ENCODE results near the gene KCTD2.

DNA sequence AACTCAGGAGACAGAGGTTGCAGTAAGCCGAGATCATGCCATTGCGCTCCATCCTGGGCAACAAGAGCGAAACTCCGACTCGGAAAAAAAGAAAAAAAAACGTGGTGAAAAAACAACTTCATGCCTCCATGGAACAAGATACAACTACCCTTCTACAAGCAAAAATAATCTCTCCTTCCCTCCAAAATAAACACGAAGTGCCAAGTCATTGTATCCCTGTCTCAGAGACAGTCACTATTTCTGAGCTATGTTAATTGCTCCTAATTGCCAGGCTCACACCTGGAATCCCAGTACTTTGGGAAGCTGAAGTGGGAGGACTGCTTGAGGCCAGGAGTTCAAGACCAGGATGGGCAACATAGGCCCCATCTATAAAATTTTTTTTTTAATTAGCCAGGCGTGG, 21.7 kb downstream of the KCTD2 start:
- no peak for TF ChIP-seq EZH2 (IDR thresholded peaks at IDR 0.05; ENCODE audit: borderline replicate concordance, low read depth, low read length, severe bottlenecking)
- TF ChIP-seq, protein P1, sequence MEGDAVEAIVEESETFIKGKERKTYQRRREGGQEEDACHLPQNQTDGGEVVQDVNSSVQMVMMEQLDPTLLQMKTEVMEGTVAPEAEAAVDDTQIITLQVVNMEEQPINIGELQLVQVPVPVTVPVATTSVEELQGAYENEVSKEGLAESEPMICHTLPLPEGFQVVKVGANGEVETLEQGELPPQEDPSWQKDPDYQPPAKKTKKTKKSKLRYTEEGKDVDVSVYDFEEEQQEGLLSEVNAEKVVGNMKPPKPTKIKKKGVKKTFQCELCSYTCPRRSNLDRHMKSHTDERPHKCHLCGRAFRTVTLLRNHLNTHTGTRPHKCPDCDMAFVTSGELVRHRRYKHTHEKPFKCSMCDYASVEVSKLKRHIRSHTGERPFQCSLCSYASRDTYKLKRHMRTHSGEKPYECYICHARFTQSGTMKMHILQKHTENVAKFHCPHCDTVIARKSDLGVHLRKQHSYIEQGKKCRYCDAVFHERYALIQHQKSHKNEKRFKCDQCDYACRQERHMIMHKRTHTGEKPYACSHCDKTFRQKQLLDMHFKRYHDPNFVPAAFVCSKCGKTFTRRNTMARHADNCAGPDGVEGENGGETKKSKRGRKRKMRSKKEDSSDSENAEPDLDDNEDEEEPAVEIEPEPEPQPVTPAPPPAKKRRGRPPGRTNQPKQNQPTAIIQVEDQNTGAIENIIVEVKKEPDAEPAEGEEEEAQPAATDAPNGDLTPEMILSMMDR (IDR thresholded peaks at IDR 0.05; ENCODE audit: borderline replicate concordance, extremely low read depth, low read length, poor library complexity, severe bottlenecking), result no peak
